Fibroblast of the aortic adventitia (primary cell): ENCODE results near the gene TBL1X. TPM values are rescaled to one million over a fixed set of nuclear protein-coding genes. Genes with fewer than 3 reads are reported as not detected.

Experiments used
- DNase-seq: peaks from one replicate; pipeline ENCODE4 v3.0.0-alpha.2; 2010; ENCODE audit warnings: low read depth
- H3K4me3 ChIP-seq: 2 replicates; pipeline ENCODE4 v1.5.1; 2011; ENCODE audit warnings: low read depth, mild to moderate bottlenecking, control low read depth, low read length, moderate library complexity
- total RNA-seq: library from RNA; depleted of rRNA; stranded (reverse); fragments of >200 nt; gene quantifications from 2 replicates; pipeline ENCODE4 v1.2.3, GENCODE V29; 2012; ENCODE audit warnings: low replicate concordance
- TF ChIP-seq, protein P1 (sequence below): IDR thresholded peaks from 2 replicates; pipeline ENCODE4 v1.5.1; 2011; ENCODE audit warnings: mild to moderate bottlenecking, low read length, control low read depth, inconsistent platforms; ENCODE audit not compliant: insufficient read depth

TBL1X gene
- total RNA-seq, 1 donor: 15.6 TPM

DNA sequence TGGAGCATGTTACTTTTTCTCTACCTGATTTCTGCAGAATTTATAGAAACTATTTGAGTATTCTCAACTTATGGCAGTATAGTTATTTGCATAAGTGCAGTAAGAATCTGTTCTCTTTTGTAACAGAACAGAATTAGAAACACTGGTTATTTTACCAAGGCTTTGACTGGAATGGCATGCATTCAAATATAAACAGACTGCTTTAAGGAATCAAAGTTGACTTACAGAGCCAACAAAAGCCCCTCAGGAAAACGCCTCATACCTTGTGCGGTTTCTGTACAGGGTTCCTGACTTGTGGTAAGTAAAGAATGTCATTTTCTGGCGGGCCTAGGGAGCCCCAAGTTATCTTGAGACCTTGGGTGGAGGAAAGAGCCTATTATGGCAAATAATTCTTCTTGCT lies 203.7 kb downstream of the TBL1X start:
- DNase-seq: peak; percentile 86
- TF ChIP-seq, protein P1, sequence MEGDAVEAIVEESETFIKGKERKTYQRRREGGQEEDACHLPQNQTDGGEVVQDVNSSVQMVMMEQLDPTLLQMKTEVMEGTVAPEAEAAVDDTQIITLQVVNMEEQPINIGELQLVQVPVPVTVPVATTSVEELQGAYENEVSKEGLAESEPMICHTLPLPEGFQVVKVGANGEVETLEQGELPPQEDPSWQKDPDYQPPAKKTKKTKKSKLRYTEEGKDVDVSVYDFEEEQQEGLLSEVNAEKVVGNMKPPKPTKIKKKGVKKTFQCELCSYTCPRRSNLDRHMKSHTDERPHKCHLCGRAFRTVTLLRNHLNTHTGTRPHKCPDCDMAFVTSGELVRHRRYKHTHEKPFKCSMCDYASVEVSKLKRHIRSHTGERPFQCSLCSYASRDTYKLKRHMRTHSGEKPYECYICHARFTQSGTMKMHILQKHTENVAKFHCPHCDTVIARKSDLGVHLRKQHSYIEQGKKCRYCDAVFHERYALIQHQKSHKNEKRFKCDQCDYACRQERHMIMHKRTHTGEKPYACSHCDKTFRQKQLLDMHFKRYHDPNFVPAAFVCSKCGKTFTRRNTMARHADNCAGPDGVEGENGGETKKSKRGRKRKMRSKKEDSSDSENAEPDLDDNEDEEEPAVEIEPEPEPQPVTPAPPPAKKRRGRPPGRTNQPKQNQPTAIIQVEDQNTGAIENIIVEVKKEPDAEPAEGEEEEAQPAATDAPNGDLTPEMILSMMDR: no peak
- no peak overlapping the region for H3K4me3 ChIP-seq

- no peak overlapping the region for H3K4me3 ChIP-seq
- peak; percentile 62 for DNase-seq
- TF ChIP-seq, protein P1: no peak
Measured at GRCh38 chrX:9670136-9670814, 205.4 kb downstream of the TBL1X start.

DNA sequence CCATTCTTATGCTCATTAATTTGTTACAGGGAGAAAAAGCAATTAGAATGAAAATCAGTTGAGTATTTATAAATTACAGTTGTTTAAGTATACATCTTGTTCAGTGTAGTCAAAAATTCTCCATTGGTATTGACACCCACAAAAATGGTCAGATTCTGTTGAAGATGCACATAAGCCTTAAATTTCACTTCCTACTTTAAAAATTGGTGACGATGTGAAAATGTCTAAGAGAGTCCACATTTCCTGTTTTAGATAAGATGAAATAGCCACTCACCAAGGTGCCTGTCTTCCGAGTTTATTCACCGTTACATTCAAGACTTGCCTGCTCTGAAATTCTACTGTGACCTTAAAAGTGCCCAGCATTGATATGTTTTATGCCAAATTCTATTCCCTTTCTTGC lies 207.1 kb downstream of the TBL1X start:
- TF ChIP-seq, protein P1: no peak
- DNase-seq: no peak

DNA sequence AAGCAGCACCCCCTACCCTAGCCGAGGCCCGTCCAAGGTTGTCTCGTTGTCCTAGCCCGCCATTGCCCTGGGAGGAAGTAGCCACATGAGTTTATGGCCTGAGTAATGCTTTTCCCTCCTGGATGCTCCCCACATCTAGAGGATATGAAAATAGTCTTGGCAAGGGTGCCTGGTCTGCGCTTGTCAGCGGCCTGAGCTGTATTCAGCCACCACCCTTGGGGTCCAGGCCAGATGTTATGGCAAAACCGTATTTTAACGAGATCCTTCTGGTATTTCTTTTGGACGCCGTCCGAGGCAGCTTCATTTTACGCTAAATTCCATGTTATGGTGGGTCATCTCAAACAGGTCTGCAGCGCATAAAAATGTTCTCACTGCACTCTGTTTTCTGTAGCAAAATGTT lies 211.4 kb downstream of the TBL1X start:
- H3K4me3 ChIP-seq: no peak overlapping the region
- DNase-seq: peak; percentile 73
- TF ChIP-seq, protein P1: no peak

More for the DNA sequence above, 207.1 kb downstream of the TBL1X start:
- H3K4me3 ChIP-seq: no peak overlapping the region

DNA sequence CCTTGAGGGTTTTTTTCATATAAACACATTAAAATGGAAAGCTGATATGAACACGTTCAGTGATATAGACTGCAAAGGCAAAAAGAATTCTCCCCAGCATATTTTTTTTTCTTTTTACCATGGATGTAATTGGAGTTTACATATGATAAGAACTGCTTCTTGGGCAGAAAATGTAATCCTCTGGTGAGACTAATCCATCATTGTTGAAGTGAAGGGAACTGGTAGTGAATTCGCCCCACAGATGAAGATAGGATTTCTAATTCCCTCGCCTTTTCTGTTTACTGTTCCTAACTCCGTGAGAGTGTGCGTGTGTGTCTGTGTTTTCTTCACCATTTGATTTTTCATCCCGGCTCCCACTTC lies 211.9 kb downstream of the TBL1X start:
- H3K4me3 ChIP-seq: no peak overlapping the region
- TF ChIP-seq, protein P1: no peak
- no peak for DNase-seq

DNA sequence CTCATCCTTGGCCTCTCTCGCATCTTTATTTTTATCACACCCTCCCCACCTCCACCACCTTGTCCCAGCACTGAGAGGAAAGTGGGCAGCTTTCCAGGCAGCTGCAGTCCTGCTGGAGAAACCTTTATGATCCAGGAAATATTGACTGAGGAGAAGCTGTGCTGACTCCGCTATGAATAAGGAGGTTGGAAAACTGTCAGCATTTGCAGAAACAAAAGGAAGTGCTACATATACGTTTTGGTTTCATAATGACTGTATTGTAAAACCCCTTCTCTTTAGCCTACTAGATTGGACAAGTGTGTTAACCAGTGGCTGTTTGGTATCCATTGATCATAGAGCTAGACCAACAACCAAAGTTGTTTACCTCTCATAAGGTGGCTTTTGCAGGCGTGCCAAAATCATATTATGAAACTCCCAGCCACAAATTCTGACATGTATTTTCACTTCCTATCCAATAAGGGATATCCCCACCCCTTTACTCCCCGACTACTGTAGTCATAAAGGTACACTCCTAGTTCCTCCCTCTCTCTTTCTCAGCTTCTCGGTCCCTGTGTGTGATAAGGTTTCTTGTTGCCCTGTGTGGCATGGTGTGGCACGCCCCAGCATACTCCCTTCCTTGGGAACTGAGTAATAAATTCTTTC lies 212.4 kb downstream of the TBL1X start:
- TF ChIP-seq, protein P1: no peak
- H3K4me3 ChIP-seq: no peak overlapping the region
- peak; percentile 33 for DNase-seq
